Cardiac septum (tissue), 1 donor: ENCODE results near the gene OR2A14. TPM values are rescaled to one million over a fixed set of nuclear protein-coding genes. Genes with fewer than 3 reads are reported as not detected.
"Not testable (repeated sequence)": the region's sequence is repeated elsewhere in the genome, so short reads cannot be mapped to it uniquely, and the experiment has no call there.

Experiments used
- DNase-seq: peaks from one replicate; pipeline ENCODE4 v3.0.0-alpha.2; 2020; ENCODE audit warnings: low spot score
- intact Hi-C: fragments of 100-400 bp; cut with DNase I; formaldehyde crosslinking; loops from one replicate; pipeline ENCODE4 v1.14.0; 2022
- total RNA-seq: library from RNA; stranded (reverse); fragmentation: NEBNext Ultra II Directional; extraction: Animal tissue kit (Norgen Biotek cat#: 25700); gene quantifications from one replicate; pipeline ENCODE4 v1.2.1, GENCODE V29; 2021
- donor health status: DM: no; HTN: no; CAD: no.

Gene OR2A14
- total RNA-seq, 1 donor from 2014 or later: not detected

DNA sequence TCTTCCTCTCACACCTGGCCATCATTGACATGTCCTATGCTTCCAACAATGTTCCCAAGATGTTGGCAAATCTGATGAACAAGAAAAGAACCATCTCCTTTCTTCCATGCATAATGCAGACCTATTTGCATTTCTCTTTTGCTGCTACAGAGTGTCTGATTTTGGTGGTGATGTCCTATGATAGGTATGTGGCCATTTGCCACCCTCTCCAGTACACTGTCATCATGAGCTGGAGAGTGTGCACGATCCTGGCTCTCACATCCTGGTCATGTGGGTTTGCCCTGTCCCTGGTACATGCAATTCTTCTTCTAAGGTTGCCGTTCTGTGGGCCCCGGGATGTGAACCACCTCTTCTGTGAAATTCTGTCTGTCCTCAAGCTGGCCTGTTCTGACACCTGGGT, 19.2 kb downstream of the OR2A14 start:
- no peak for DNase-seq
- intact Hi-C loops: no loop called here

GRCh38 chr7:144144426-144144825, 21.4 kb downstream of the OR2A14 start:
- DNase-seq: no peak
- intact Hi-C loops: no loop called here

DNA sequence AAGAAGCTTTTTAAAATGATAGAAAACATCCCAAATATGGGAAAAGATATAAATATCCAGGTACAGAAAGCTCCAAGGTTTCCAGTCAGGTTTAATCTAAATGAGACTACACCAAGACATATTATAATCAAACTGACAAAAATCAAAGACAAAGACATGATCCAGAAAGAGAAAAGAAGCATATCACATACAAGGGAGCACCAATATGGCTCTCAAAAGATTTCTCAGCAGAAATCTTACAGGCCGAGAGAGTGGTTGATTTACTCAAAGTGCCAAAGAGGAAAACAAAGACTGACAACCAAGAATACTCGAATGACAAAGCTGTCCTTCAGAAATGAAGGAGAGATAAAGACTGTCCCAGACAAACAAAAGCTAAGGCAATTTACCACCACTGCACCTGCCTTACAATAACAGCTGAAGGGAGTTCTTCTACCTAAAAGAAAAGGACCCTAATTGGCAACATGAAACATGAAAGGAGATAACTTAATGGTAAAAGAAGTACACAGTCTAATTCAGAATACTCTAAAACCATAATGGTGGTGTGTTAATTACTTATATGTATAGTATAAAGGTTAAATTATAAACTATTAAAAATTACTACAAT, 25.4 kb downstream of the OR2A14 start:
- intact Hi-C loops: no loop called here
- DNase-seq: no peak

DNA sequence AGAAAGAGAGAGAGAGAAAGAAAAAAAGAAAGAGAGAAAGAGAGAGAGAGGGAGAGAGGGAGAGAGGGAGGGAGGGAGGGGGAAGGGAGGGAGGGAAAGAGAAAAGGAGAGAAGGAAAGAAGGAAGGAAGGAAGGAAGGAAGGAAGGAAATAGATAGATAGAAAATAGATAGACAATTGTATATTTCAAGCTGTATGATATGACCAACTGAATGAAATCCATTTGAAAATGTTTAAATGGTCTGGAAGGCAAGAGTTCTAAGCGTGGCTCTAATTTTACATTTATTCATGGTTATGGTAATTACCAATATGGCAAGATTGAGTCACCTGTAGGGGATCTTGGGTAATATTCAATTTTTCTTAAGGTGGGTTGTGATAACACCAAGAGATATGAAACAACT, 35.9 kb downstream of the OR2A14 start:
- intact Hi-C loops: no loop called here

DNA sequence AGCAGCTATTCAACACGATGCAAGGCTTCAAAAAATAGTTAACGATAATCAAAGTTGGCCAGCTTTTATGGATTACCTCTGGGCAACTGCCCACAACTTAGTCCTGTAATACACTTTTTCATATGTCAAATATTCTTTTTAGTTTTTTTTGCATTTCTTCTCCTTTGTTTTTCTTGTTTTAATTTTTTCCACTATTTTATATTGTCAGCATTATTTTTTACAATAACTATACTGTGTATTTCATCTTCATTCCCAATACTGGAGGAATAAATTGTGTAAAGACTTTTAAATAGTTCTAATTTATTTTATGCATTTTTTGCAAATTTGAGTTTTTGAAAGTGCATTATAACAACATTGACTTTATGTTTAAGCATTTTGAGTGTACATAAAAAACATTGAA, 41.8 kb downstream of the OR2A14 start:
- no peak for DNase-seq
- intact Hi-C loops: no loop called here

More for the DNA sequence above, 35.9 kb downstream of the OR2A14 start:
- DNase-seq: no peak

DNA sequence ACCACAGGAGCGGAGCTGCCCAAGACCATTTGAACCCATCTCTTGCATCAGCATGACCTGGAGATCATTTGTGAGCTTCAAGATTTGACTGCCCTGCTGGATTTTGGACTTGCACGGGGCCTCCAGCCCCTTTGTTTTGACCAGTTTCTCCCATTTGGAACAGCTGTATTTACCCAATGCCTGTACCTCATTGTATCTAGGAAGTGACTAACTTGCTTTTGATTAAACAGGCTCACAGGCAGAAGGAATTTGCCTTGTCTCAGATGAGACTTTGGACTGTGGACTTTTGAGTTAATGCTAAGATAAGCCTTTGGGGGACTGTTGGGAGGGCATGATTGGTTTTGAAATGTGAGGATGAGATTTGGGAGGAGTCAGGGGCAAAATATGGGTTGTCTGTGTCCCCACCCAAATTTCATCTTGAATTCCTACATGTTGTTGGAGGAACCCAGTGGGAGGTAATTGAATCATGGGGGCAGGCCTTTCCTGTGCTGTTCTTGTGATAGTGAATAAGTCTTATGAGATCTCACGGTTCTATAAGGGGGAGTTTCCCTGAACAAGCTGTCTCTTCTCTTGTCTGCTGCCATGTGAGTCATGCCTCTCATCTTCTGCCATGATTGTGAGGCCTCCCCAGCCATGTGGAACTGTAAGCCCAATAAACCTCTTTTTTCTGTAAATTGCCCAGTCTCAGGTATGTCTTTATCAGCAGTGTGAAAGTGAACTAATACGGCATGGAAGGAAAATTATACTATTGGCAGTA, 48.8 kb downstream of the OR2A14 start:
- DNase-seq, intact Hi-C loops: not testable (repeated sequence)

DNA sequence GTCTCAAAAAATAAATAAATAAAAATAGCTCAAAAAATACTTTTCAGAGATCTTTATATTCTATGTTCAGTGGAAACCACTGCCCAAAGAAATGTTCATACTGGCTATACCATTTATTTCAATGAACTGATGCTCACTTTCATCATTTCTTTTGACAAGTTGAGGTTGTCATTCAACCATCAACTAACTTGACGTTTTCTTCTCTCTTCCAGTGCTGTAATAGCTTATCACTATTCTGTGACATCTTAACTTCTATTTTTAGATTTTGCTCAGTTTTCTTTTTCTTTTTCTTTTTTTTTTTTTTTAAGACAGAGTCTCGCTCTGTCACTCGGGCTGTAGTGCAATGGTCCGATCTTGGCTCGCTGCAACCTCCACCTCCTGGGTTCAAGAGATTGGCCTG, 51.6 kb downstream of the OR2A14 start:
- intact Hi-C loops: no loop called here
- DNase-seq: no peak

DNA sequence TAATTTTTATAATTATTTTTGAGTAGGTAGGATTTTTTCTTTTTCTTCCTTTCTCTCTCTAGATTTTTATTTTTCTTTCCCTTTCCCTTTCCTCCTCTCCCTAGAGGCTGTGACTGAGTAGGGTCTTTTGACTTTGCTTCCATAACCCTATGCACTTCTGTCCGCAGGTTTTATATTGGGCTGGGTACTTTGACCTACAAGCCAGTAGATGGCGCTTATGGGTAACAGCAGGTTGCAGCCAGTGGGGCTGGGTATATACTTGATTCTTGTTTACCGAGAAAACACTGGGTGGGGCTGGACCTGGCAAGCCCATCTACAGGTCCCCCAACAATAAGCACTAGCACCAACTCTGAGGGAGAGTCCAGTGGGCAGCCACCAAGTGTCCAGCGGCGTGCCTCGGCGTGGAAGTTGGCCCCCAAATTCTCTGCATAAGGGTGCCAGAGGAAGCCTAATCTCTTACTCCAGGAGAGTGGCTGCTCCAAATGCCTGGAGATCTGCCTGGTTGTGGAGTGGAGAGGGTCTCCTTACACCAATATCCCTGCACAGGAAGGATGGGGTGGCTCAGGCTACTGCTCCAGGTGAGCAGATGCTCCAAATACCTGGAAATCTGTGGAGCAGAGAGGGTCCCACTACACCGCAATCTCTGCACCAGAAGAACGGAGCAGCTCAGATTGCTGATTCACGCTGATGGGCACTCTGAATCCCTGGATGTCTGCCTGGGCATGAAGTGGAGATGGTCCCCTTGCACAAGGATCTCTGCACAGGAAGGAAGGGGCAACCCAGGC, 55.6 kb downstream of the OR2A14 start:
- intact Hi-C loops, DNase-seq: not testable (repeated sequence)

- DNase-seq, intact Hi-C loops: not testable (repeated sequence)
Observed at GRCh38 chr7:144179165-144179479, 56.1 kb downstream of the OR2A14 start.

Other genes starting within 250 kb of the OR2A14 start
- gene TCAF1, start 221.0 kb upstream of the OR2A14 start, total RNA-seq: 46.3 TPM
- not detected for gene OR2F2, start 187.9 kb upstream of the OR2A14 start, total RNA-seq
- not detected for gene OR2F1, start 168.3 kb upstream of the OR2A14 start, total RNA-seq
- gene OR6B1, start 122.9 kb upstream of the OR2A14 start, total RNA-seq: not detected
- gene OR2A5, start 74.2 kb upstream of the OR2A14 start, total RNA-seq: not detected
- gene OR2A25, start 53.4 kb upstream of the OR2A14 start, total RNA-seq: not detected
- gene OR2A12, start 36.9 kb upstream of the OR2A14 start, total RNA-seq: not detected
- not detected for gene OR2A2, start 13.6 kb upstream of the OR2A14 start, total RNA-seq
- 0.24 TPM for gene CTAGE4, start 60.3 kb downstream of the OR2A14 start, total RNA-seq
- 0.57 TPM for gene ARHGEF35, start 72.7 kb downstream of the OR2A14 start, total RNA-seq
- not detected for gene OR2A42, start 116.4 kb downstream of the OR2A14 start, total RNA-seq
- gene OR2A7, start 141.6 kb downstream of the OR2A14 start, total RNA-seq: not detected
- not detected for gene CTAGE8, start 146.1 kb downstream of the OR2A14 start, total RNA-seq
- gene OR2A1, start 189.2 kb downstream of the OR2A14 start, total RNA-seq: 0.19 TPM
- 0.89 TPM for gene ARHGEF5, start 232.2 kb downstream of the OR2A14 start, total RNA-seq